ENCODE data around the gene ACACA. TPM values are rescaled to one million over a fixed set of nuclear protein-coding genes. Genes with fewer than 3 reads are reported as not detected.

ACACA gene
- total RNA-seq, 4 donors from 2014 or later: 28.7 to 72.7 (median 42.2) TPM

GRCh38 chr17:37432671-37433070, 26.0 kb upstream of the ACACA start:
- DNase-seq (ENCODE audit: low spot score) (no peak), ATAC-seq (ENCODE audit: low FRiP score) (no peak)
- TF ChIP-seq CTCF (IDR thresholded peaks at IDR 0.05): no peak

DNA sequence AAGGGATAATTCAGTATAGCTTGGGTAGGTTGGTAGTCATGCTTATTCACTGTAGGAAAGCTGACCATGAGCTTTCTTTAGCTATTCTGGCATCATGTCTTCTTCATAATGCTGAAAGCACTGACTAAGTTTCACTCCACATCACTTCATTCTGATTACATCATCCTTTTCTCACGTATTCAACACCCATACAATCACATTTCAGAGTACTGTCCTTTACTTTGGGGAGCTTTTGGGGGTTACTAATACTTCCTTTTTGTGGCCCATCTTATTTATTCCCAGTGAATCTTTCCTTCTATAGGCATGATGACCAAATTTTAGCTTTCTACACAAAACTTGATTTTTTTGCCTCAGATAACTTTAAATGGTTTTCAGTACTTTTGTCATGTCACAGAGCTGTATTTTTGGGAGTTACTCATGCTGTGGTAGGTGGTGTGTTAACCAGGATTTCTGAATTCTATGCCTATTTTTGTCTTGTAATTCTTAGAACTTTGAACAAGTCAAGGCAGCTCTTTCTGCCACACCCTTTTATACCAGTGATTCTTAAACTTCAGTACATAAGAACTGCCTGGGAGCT, 23.5 kb upstream of the ACACA start:
- DNase-seq (ENCODE audit: low spot score) (no peak), ATAC-seq (ENCODE audit: low FRiP score) (peak; percentile 66)
- TF ChIP-seq CTCF (IDR thresholded peaks at IDR 0.05): no peak

- no peak for DNase-seq (ENCODE audit: low spot score)
- no peak for TF ChIP-seq CTCF (IDR thresholded peaks at IDR 0.05)
- ATAC-seq (ENCODE audit: low FRiP score): no peak
Measured at GRCh38 chr17:37429453-37429852, 22.8 kb upstream of the ACACA start.

DNA sequence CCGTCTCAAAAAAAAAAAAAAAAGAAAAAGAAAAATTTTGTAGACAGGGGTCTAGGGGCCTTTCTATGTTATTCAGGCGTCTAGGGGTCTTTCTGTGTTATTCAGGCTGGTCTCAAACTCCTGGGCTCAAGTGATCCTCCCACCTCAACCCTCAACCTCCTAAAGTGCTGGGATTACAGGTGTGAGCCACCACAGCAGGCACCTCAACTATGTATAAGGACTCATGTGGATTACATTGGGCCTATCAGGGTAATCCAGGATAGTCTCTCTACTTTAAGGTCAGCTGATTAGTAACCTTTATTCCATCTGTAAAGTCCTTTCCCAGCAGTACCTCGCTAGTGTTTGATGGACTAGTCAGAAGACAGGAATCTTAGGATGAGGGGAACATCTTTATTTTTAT, 22.4 kb upstream of the ACACA start:
- no peak for TF ChIP-seq CTCF (IDR thresholded peaks at IDR 0.05)
- DNase-seq (ENCODE audit: low spot score) (no peak), ATAC-seq (ENCODE audit: low FRiP score) (no peak)

- ATAC-seq (ENCODE audit: low FRiP score): no peak
- TF ChIP-seq CTCF (IDR thresholded peaks at IDR 0.05): no peak
- DNase-seq (ENCODE audit: low spot score): no peak
Measured at GRCh38 chr17:37425268-37425667, 18.6 kb upstream of the ACACA start.

- TF ChIP-seq CTCF (IDR thresholded peaks at IDR 0.05): no peak
- no peak for DNase-seq (ENCODE audit: low spot score)
- no peak for ATAC-seq (ENCODE audit: low FRiP score)
Measured at GRCh38 chr17:37422971-37423625, 16.5 kb upstream of the ACACA start.

DNA sequence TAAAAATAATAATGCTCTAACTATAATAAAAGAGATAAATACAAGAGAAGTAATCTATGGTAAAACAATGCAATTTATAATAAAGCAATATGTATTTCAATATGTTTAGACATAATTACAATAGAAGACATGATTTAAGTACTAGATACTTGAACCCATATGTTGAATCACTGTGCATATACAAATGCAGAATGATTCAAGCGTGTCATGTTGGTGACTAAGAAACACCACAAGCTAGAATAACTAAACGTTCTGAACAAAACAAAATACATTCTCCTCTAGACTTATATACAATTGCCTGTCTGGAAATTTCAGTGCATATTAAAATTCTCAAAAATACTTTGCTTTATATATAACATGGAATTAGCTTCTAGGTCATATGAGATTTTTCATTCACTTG, 11.2 kb upstream of the ACACA start:
- ATAC-seq (ENCODE audit: low FRiP score) (no peak), DNase-seq (ENCODE audit: low spot score) (no peak)
- TF ChIP-seq CTCF (IDR thresholded peaks at IDR 0.05): no peak
